Subcutaneous abdominal adipose tissue (tissue), 5 donors: ENCODE data around the gene STK32B.
"Not testable (repeated sequence)": the region's sequence is repeated elsewhere in the genome, so short reads cannot be mapped to it uniquely, and the experiment has no call there.

Experiments
- H3K27ac ChIP-seq: one replicate; pipeline ENCODE4 v1.7.0; 2013; ENCODE audit warnings: low read depth, mild to moderate bottlenecking, inconsistent platforms, low read length, moderate library complexity
- H3K27me3 ChIP-seq, 5 donors: one replicate each; pipeline ENCODE4 v1.7.0; 2013; ENCODE audit warnings: low read length in 5 of 5, inconsistent platforms in 1 of 5; ENCODE audit not compliant: control insufficient read depth in 5 of 5, insufficient read depth in 4 of 5
- H3K36me3 ChIP-seq, 5 donors: one replicate each; pipeline ENCODE4 v1.7.0; 2013; ENCODE audit warnings: low read length in 5 of 5; ENCODE audit not compliant: control insufficient read depth in 5 of 5, insufficient read depth in 5 of 5
- H3K4me1 ChIP-seq, 5 donors: one replicate each; pipeline ENCODE4 v1.7.0; 2013; ENCODE audit warnings: low read length in 5 of 5, mild to moderate bottlenecking in 3 of 5, moderate library complexity in 1 of 5; ENCODE audit not compliant: control insufficient read depth in 5 of 5, insufficient read depth in 5 of 5
- H3K4me3 ChIP-seq, 5 donors: one replicate each; pipeline ENCODE4 v1.7.0; 2013; ENCODE audit warnings: low read length in 5 of 5, low read depth in 1 of 5
- H3K9ac ChIP-seq, 5 donors: one replicate each; pipeline ENCODE4 v1.7.0; 2013; ENCODE audit warnings: low read length in 5 of 5, mild to moderate bottlenecking in 4 of 5, moderate library complexity in 3 of 5
- H3K9me3 ChIP-seq, 5 donors: one replicate each; pipeline ENCODE4 v1.7.0; 2013; ENCODE audit warnings: low read length in 5 of 5; ENCODE audit not compliant: control insufficient read depth in 5 of 5
- donor health status: healthy.
- donor health status: healthy.
- donor health status: healthy.
- donor health status: healthy.
- donor health status: healthy.

The STK32B gene

GRCh38 chr4:5162909-5163508 lies 111.7 kb downstream of the STK32B start:
- Histone ChIP-seq H3K36me3 (no peaks in the 10 kb centered on the region), H3K27ac (no peak overlapping the region), H3K4me3 (no peak overlapping the region), H3K9ac (no peak overlapping the region), H3K4me1 (no peaks in the 10 kb centered on the region), H3K9me3 (peaks cover 0 to 9% (median 0%) of the 10 kb centered on the region in 5 donors), H3K27me3 (no peaks in the 10 kb centered on the region)

- Histone ChIP-seq H3K9me3 (peaks cover 0 to 9% (median 0%) of the 10 kb centered on the region in 5 donors), H3K27me3 (no peaks in the 10 kb centered on the region), H3K4me3 (no peak overlapping the region), H3K27ac (no peak overlapping the region), H3K4me1 (no peaks in the 10 kb centered on the region), H3K9ac (no peak overlapping the region), H3K36me3 (no peaks in the 10 kb centered on the region)
These were observed 113.1 kb downstream of the STK32B start for GRCh38 chr4:5164221-5164912.

GRCh38 chr4:5165420-5166369 lies 114.4 kb downstream of the STK32B start:
- no peak overlapping the region for H3K27ac ChIP-seq
- H3K36me3 ChIP-seq = no peaks in the 10 kb centered on the region
- H3K27me3 ChIP-seq = no peaks in the 10 kb centered on the region
- H3K9ac ChIP-seq = no peak overlapping the region
- no peaks in the 10 kb centered on the region for H3K4me1 ChIP-seq
- peaks cover 0 to 9% (median 0%) of the 10 kb centered on the region in 5 donors for H3K9me3 ChIP-seq
- no peak overlapping the region for H3K4me3 ChIP-seq

GRCh38 chr4:5166377-5166776 lies 115.1 kb downstream of the STK32B start:
- Histone ChIP-seq H3K4me3 (no peak overlapping the region), H3K9ac (no peak overlapping the region), H3K27ac (no peak overlapping the region)

GRCh38 chr4:5168891-5169290 lies 117.6 kb downstream of the STK32B start:
- Histone ChIP-seq H3K9me3 (peaks cover 0 to 9% (median 0%) of the 10 kb centered on the region in 5 donors), H3K9ac (no peak overlapping the region), H3K27ac (no peak overlapping the region), H3K4me1 (no peaks in the 10 kb centered on the region), H3K27me3 (no peaks in the 10 kb centered on the region), H3K4me3 (no peak overlapping the region), H3K36me3 (no peaks in the 10 kb centered on the region)

More at GRCh38 chr4:5166377-5166776, 115.1 kb downstream of the STK32B start:
- H3K27me3 ChIP-seq = no peaks in the 10 kb centered on the region
- peaks cover 0 to 9% (median 0%) of the 10 kb centered on the region in 5 donors for H3K9me3 ChIP-seq
- no peaks in the 10 kb centered on the region for H3K36me3 ChIP-seq
- no peaks in the 10 kb centered on the region for H3K4me1 ChIP-seq

GRCh38 chr4:5175836-5176235 lies 124.6 kb downstream of the STK32B start:
- H3K27me3 ChIP-seq, H3K27ac ChIP-seq, H3K4me3 ChIP-seq, H3K9ac ChIP-seq, H3K9me3 ChIP-seq, H3K36me3 ChIP-seq: not testable (repeated sequence)
- peaks cover 0 to 14% (median 7%) of the 10 kb centered on the region in 5 donors for H3K4me1 ChIP-seq

- Histone ChIP-seq H3K4me1 (no peaks in the 10 kb centered on the region), H3K27me3 (no peaks in the 10 kb centered on the region), H3K9me3 (no peaks in the 10 kb centered on the region), H3K36me3 (no peaks in the 10 kb centered on the region), H3K27ac (no peak overlapping the region), H3K9ac (no peak overlapping the region), H3K4me3 (no peak overlapping the region)
These were observed 133.3 kb downstream of the STK32B start for GRCh38 chr4:5184606-5185005.

GRCh38 chr4:5185551-5185950 lies 134.3 kb downstream of the STK32B start:
- H3K36me3 ChIP-seq = no peaks in the 10 kb centered on the region
- no peak overlapping the region for H3K9ac ChIP-seq
- no peaks in the 10 kb centered on the region for H3K27me3 ChIP-seq
- no peaks in the 10 kb centered on the region for H3K9me3 ChIP-seq
- H3K27ac ChIP-seq = no peak overlapping the region
- no peak overlapping the region for H3K4me3 ChIP-seq
- no peaks in the 10 kb centered on the region for H3K4me1 ChIP-seq

GRCh38 chr4:5186271-5187064 lies 135.2 kb downstream of the STK32B start:
- Histone ChIP-seq H3K27me3 (no peaks in the 10 kb centered on the region), H3K4me1 (no peaks in the 10 kb centered on the region), H3K36me3 (no peaks in the 10 kb centered on the region), H3K9ac (no peak overlapping the region), H3K27ac (no peak overlapping the region), H3K9me3 (no peaks in the 10 kb centered on the region), H3K4me3 (no peak overlapping the region)
